Stimulated activated CD8-positive, alpha-beta memory T cell treated with anti-CD3 and anti-CD28 coated beads, Interleukin-15, amount 100 ng/mL, for 48 hours (primary cell): ENCODE results near the gene NXT2.
"Not testable (repeated sequence)": the region's sequence is repeated elsewhere in the genome, so short reads cannot be mapped to it uniquely, and the experiment has no call there.

Experiments used
- DNase-seq, 2 donors: peaks; one replicate each; pipeline ENCODE4 v3.0.0-alpha.2; 2020; ENCODE audit warnings: low read depth in 2 of 2

The NXT2 gene

GRCh38 chrX:109536439-109537323 is at the start of gene NXT2:
Gene NXT2, plus strand, starts transcription at chrX:109536844. Its CDS starts 163 bp downstream, at chrX:109537007.
- DNase-seq, result peak; percentile 72 to 81

GRCh38 chrX:109487640-109488039 is 49.0 kb upstream of the NXT2 start:
- no peak for DNase-seq

- DNase-seq, result no peak
Observed at GRCh38 chrX:109489174-109489573, 47.5 kb upstream of the NXT2 start.

DNA sequence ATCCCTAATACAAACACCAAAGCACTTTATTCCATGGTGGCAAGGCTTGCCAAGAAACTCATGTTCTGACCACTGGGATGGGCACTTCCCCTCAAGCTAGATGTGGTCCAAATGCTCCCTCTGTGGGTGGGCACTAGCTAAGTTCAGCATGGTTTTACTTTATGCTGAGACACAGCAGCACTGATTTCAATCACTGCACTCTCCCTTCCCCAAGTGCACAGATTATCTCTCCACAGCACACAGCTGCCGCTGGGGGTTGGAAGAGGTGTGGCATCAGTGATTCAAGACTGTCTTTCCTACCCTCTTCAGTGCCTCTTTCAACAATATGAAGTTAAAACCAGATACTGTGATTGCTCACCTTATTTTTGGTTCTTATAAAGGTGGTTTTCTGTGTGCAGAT is 38.2 kb upstream of the NXT2 start:
- DNase-seq, result no peak

- no peak for DNase-seq
Observed at GRCh38 chrX:109501176-109501575, 35.5 kb upstream of the NXT2 start.

GRCh38 chrX:109508915-109509314 is 27.7 kb upstream of the NXT2 start:
- no peak for DNase-seq

GRCh38 chrX:109511113-109511512 is 25.5 kb upstream of the NXT2 start:
- DNase-seq, result no peak

DNA sequence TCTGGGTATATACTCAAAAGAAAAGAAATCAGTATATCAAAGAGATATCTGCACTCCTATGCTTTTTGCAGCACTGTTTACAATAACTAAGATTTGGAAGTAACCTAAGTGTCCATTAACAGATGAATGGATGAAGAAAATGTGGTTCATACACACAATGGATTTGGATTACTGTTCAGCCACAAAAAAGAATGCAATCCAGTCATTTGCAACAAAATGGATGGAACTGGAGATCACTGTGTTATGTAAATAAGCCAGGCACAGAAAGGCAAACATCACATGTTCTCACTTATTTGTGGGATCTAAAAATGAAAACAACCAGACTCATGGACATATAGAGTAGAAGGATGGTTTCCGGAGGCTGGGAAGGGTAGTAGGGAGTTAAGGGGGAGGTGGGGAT is 17.6 kb upstream of the NXT2 start:
- no peak for DNase-seq

GRCh38 chrX:109533005-109533404 is 3.6 kb upstream of the NXT2 start:
- no peak for DNase-seq

GRCh38 chrX:109533631-109534030 is 3.0 kb upstream of the NXT2 start:
- DNase-seq, result no peak

- DNase-seq, result no peak
Observed at GRCh38 chrX:109534933-109535332, 1.7 kb upstream of the NXT2 start.

- no peak for DNase-seq
Observed at GRCh38 chrX:109535578-109535977, 1.1 kb upstream of the NXT2 start.

DNA sequence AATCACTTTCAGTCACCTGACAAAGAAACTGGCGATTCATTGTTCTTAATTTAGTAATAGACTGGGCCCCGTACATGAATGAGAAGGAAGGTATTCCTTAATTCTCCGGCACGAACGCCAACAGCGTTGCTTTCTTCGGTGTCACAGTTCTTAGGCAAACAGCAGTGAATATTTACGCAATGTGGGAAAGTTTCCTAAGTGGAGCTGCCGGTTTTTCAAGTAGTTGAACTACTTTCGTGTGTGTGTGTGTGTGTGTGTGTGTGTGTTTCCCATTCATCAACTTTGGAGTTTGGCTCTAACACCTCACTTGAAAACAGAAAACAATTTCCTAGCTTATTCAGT is 651 bp downstream of the NXT2 start:
- no peak for DNase-seq

GRCh38 chrX:109539007-109539406 is 2.4 kb downstream of the NXT2 start:
- DNase-seq, result not testable (repeated sequence)

- no peak for DNase-seq
Observed at GRCh38 chrX:109553862-109554261, 17.2 kb downstream of the NXT2 start.

- not testable (repeated sequence) for DNase-seq
Observed at GRCh38 chrX:109576083-109576482, 39.4 kb downstream of the NXT2 start.

DNA sequence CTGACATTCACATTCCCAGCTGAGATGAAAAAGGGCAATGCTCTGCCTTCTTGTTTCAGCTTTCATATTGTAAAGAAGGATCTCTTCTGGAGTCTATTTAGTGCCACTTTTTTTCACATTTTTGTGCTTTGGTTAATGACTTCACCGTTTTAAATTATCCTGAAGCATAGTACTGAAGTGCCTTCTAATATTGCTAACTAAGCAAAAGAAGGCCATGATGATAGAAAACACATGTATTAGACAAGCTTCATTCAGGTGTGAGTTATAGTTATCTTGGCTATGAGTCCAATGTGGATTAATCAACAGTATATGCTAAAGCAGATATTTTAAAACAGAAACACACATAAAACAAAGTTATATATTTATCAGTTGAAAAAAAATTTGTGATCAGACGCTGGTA is 40.4 kb downstream of the NXT2 start:
- DNase-seq, result no peak

DNA sequence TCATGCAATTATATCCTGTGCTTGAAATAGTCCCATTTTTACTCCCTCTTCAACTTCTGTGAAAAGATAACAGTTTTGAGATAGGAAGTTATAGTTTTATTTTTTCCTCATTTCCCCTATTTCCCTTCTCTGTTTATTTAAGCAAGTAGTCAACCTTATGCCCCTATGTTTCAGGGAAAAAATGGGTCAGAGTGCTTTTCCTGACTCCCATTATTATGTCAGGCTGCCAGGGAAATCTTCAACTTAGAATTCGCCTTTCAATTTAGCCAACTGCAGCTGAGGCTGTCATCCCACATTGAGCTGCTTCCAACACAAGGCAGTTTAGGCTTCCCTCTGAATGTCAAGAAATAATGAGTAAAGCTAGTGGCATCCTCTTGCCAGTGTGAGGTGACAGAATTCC is 42.3 kb downstream of the NXT2 start:
- no peak for DNase-seq

DNA sequence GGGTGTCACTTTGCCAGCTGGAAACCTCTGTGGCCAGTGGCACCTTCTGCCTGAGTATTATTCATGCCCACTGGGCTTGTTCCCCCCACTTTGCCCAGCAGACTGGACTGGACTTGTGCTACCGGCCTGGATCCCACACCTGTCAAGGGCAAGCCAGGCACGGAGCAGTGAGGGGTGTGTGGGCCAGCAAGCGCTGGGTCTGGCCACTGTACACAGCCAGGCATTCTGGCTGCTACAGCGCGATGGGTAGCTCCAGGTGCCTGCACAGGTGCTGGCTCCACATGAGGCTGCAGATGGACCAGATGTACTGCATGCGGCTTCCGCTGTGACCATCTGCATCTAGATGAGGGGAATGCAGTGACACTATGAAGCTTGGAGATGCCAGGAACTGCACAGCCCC is 48.8 kb downstream of the NXT2 start:
- DNase-seq, result no peak

GRCh38 chrX:109590176-109590575 is 53.5 kb downstream of the NXT2 start:
- DNase-seq, result no peak
